H1 (cell line): ENCODE data around the gene ATP2C1. TPM values are rescaled to one million over a fixed set of nuclear protein-coding genes. Genes with fewer than 3 reads are reported as not detected.

Experiments used
- CTCF ChIA-PET: fragments of 300-600 bp; sonication (Branson Sonifier 250); formaldehyde crosslinking; loops from one replicate; lab custom pipeline; 2021; ENCODE audit not compliant: partially characterized antibody; lab: Charles Lee
- POLR2A ChIA-PET: fragments of 300-600 bp; sonication (Branson Sonifier 250); formaldehyde crosslinking; loops from one replicate; lab custom pipeline; 2021; ENCODE audit warnings: inconsistent platforms; ENCODE audit not compliant: partially characterized antibody; lab: Charles Lee
- DNase-seq, 2 experiments: peaks; one replicate each; pipeline versions ENCODE4 v3.0.0 to v3.0.0-alpha.2; 2010 to 2022; ENCODE audit warnings: low spot score in 2 of 2, low read depth in 1 of 2, mixed read lengths in 1 of 2
- FAIRE-seq: peaks from 2 replicates; lab custom pipeline; 2011; peaks lifted over from hg19 to GRCh38; lab: Jason Lieb, UNC
- H2AFZ ChIP-seq: 2 replicates; pipeline ENCODE4 v1.8.1; 2012; ENCODE audit warnings: low read length, inconsistent platforms
- H2AK5ac ChIP-seq: 2 replicates; pipeline ENCODE4 v1.6.1; 2013; ENCODE audit warnings: low read depth, low read length
- H2BK120ac ChIP-seq: replicated peaks from 2 replicates; pipeline ENCODE3; 2013; ENCODE audit warnings: low read depth, low read length, inconsistent platforms
- H2BK12ac ChIP-seq: 2 replicates; pipeline ENCODE4 v1.6.1; 2013; ENCODE audit warnings: low read depth, low read length
- H2BK15ac ChIP-seq: 2 replicates; pipeline ENCODE4 v1.6.1; 2013; ENCODE audit warnings: low read length
- H2BK20ac ChIP-seq: 2 replicates; pipeline ENCODE4 v1.6.1; 2013; ENCODE audit warnings: low read length
- H2BK5ac ChIP-seq: 2 replicates; pipeline ENCODE4 v1.6.1; 2013; ENCODE audit warnings: low read depth, low read length
- H3K14ac ChIP-seq: 2 replicates; pipeline ENCODE4 v1.6.1; 2013; ENCODE audit warnings: inconsistent platforms; ENCODE audit not compliant: insufficient read length
- H3K18ac ChIP-seq: 2 replicates; pipeline ENCODE4 v1.6.1; 2013; ENCODE audit warnings: low read length; ENCODE audit errors: extremely low read depth
- H3K23ac ChIP-seq: 2 replicates; pipeline ENCODE4 v1.6.1; 2013; ENCODE audit warnings: inconsistent platforms; ENCODE audit not compliant: insufficient read length
- H3K23me2 ChIP-seq: 2 replicates; pipeline ENCODE4 v1.6.1; 2013; ENCODE audit warnings: low read depth, low read length
- H3K27ac ChIP-seq: 2 replicates; pipeline ENCODE4 v1.6.1; 2011; ENCODE audit warnings: low read depth, low read length, inconsistent platforms
- H3K27me3 ChIP-seq, 4 experiments: replicated peaks in 1 of 4; 1 replicate in 1 of 4; 2 replicates in 3 of 4; pipeline versions ENCODE4 v1.6.1 to v1.8.1; 2011 to 2013; ENCODE audit warnings: low read length in 3 of 4, mild to moderate bottlenecking in 3 of 4, inconsistent platforms in 2 of 4, mixed read lengths in 2 of 4, moderate library complexity in 1 of 4; ENCODE audit not compliant: control insufficient read depth in 3 of 4, insufficient read depth in 3 of 4; ENCODE audit errors: extremely low read depth in 1 of 4
- H3K36me3 ChIP-seq, 4 experiments: 2 replicates each; pipeline versions ENCODE4 v1.6.1 to v1.8.1; 2011 to 2013; ENCODE audit warnings: mild to moderate bottlenecking in 4 of 4, low read length in 3 of 4, moderate library complexity in 2 of 4, control low read depth in 1 of 4, inconsistent platforms in 1 of 4; ENCODE audit not compliant: insufficient read depth in 4 of 4, control insufficient read depth in 2 of 4
- H3K4ac ChIP-seq: replicated peaks from 2 replicates; pipeline ENCODE3; 2013; ENCODE audit warnings: low read length, low read depth, mixed read lengths, inconsistent platforms; ENCODE audit not compliant: insufficient read length
- H3K4me1 ChIP-seq, 4 experiments: replicated peaks in 1 of 4; 1 replicate in 1 of 4; 2 replicates in 3 of 4; pipeline versions ENCODE4 v1.6.1 to v1.8.1; 2011 to 2013; ENCODE audit warnings: low read length in 3 of 4, inconsistent platforms in 2 of 4, mixed read lengths in 1 of 4; ENCODE audit not compliant: insufficient read depth in 4 of 4, control insufficient read depth in 3 of 4
- H3K4me2 ChIP-seq, 2 experiments: 2 replicates each; pipeline versions ENCODE4 v1.6.1 to v1.8.1; 2011 to 2013; ENCODE audit warnings: low read depth in 2 of 2, low read length in 2 of 2, control low read depth in 1 of 2, inconsistent platforms in 1 of 2, mild to moderate bottlenecking in 1 of 2; ENCODE audit not compliant: insufficient read depth in 1 of 2
- H3K4me3 ChIP-seq, 4 experiments: fragments of 200-600, 300-600 bp in 1 of 4; sonication (generic), shearing (Covaris generic), sonication (Bioruptor Twin) in 1 of 4; 2 replicates each; pipeline versions ENCODE4 v1.5.1 to v1.8.1; 2011 to 2016; ENCODE audit warnings: low read length in 4 of 4, low read depth in 3 of 4, control low read depth in 2 of 4, inconsistent platforms in 2 of 4, mild to moderate bottlenecking in 2 of 4, mixed read lengths in 1 of 4, moderate library complexity in 1 of 4; ENCODE audit not compliant: insufficient read depth in 2 of 4; ENCODE audit errors: extremely low read depth in 1 of 4
- H3K56ac ChIP-seq: replicated peaks from 2 replicates; pipeline ENCODE3; 2013; ENCODE audit warnings: low read depth, mild to moderate bottlenecking, mixed read lengths, low read length, inconsistent platforms; ENCODE audit not compliant: insufficient read length
- H3K79me1 ChIP-seq: 2 replicates; pipeline ENCODE4 v1.6.1; 2013; ENCODE audit warnings: low read depth, low read length, control low read depth
- H3K79me2 ChIP-seq, 2 experiments: 2 replicates each; pipeline versions ENCODE4 v1.6.1 to v1.8.1; 2012 to 2013; ENCODE audit warnings: low read length in 2 of 2, mild to moderate bottlenecking in 2 of 2, inconsistent platforms in 1 of 2; ENCODE audit not compliant: insufficient read depth in 2 of 2, control insufficient read depth in 1 of 2
- H3K9ac ChIP-seq, 4 experiments: replicated peaks in 1 of 4; 1 replicate in 1 of 4; 2 replicates in 3 of 4; pipeline versions ENCODE4 v1.6.1 to v1.8.1; 2011 to 2013; ENCODE audit warnings: low read depth in 3 of 4, low read length in 3 of 4, control low read depth in 2 of 4, mild to moderate bottlenecking in 2 of 4, moderate library complexity in 2 of 4, inconsistent platforms in 1 of 4; ENCODE audit errors: extremely low read depth in 1 of 4
- H3K9me3 ChIP-seq, 2 experiments: 2 replicates each; pipeline versions ENCODE4 v1.6.1 to v1.8.1; 2012 to 2013; ENCODE audit warnings: mild to moderate bottlenecking in 2 of 2, moderate library complexity in 2 of 2, control low read depth in 1 of 2, inconsistent platforms in 1 of 2, low read depth in 1 of 2, low read length in 1 of 2, mixed read lengths in 1 of 2; ENCODE audit not compliant: insufficient read depth in 2 of 2
- H4K20me1 ChIP-seq, 2 experiments: replicated peaks in 1 of 2; 2 replicates each; pipeline versions ENCODE3 to v1.8.1; 2011 to 2013; ENCODE audit warnings: inconsistent platforms in 2 of 2, low read length in 2 of 2, mild to moderate bottlenecking in 1 of 2; ENCODE audit not compliant: insufficient read depth in 2 of 2, control insufficient read depth in 1 of 2
- H4K5ac ChIP-seq: 2 replicates; pipeline ENCODE4 v1.6.1; 2013; ENCODE audit warnings: low read length, low read depth, mixed read lengths, inconsistent platforms; ENCODE audit not compliant: insufficient read length
- H4K8ac ChIP-seq: 2 replicates; pipeline ENCODE4 v1.8.0; 2013; ENCODE audit warnings: mild to moderate bottlenecking, moderate library complexity, low read length, inconsistent platforms; ENCODE audit not compliant: insufficient read depth; ENCODE audit errors: extremely low read depth
- H4K91ac ChIP-seq: replicated peaks from 2 replicates; pipeline ENCODE3; 2013; ENCODE audit warnings: low read length, mixed read lengths, inconsistent platforms; ENCODE audit not compliant: insufficient read length
- NRF1 ChIP-seq: IDR thresholded peaks from 2 replicates; pipeline ENCODE4 v1.6.1; 2011; ENCODE audit warnings: mild to moderate bottlenecking, low read depth, low read length, improper control_type of control experiment
- polyA plus RNA-seq, 7 experiments: library from polyadenylated mRNA; depleted of rRNA in 3 of 7; stranded (reverse) in 5 of 7; unstranded in 2 of 7; fragments of >200 nt in 5 of 7; fragments of 200-250 nt in 2 of 7; gene quantifications; 1 replicate in 5 of 7; 2 replicates in 1 of 7; 4 replicates in 1 of 7; pipeline versions ENCODE4 v1.2.1 to v1.2.3, GENCODE V29; 2011 to 2013; ENCODE audit warnings: missing spikeins in 2 of 7, mixed read lengths in 2 of 7
- total RNA-seq: library from RNA; stranded (reverse); fragmentation: NEBNext Ultra II Directional; extraction: Animal tissue kit (Norgen Biotek cat#: 25700); gene quantifications from 2 replicates; pipeline ENCODE4 v1.2.1, GENCODE V29; 2021

ATP2C1 gene
- total and polyA plus RNA-seq, 2 of the 8 experiments (the other 6 are each of a cell fraction or from before 2014, with no cell fraction given) = 50.7 to 68.5 TPM

DNA sequence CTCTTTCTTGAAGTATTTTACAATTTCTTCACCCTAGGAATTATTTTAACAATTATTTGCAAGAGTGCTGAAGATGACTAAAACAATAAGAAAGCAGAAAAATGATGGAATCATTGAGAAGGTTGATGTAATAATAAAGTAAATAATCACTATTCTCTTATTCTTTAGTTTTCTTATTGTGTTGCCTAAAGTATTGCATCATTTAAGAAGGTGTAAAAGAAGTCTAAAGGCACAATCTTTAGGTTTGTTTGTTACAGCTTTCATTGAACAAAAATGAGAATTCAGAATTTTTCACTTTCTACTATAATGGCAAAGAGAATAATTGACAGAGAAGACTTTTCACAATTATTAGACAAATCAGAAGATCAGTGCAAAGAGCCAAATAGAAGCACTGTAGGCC is 67.6 kb downstream of the ATP2C1 start:
- POLR2A ChIA-PET = no interaction called here
- no peak for TF ChIP-seq NRF1

More for the DNA sequence above, 67.6 kb downstream of the ATP2C1 start:
- H3K23ac ChIP-seq = no peak overlapping the region
- CTCF ChIA-PET = no interaction called here
- no peak overlapping the region for H2AFZ ChIP-seq
- no peak overlapping the region for H3K9ac ChIP-seq
- H2BK120ac ChIP-seq = no peak overlapping the region
- no peak overlapping the region for H2BK5ac ChIP-seq
- no peak overlapping the region for H3K4me3 ChIP-seq
- DNase-seq (no peak), FAIRE-seq (no peak)
- H3K79me2 ChIP-seq = no peaks in the 10 kb centered on the region
- no peak overlapping the region for H3K4ac ChIP-seq
- H3K27ac ChIP-seq = no peak overlapping the region
- H3K4me2 ChIP-seq = no peak overlapping the region
- H3K27me3 ChIP-seq = peaks cover 0 to 1% (median 0%) of the 10 kb centered on the region in 4 experiments; a peak in 1 of 7 replicates
- no peak overlapping the region for H2AK5ac ChIP-seq
- H3K14ac ChIP-seq = no peak overlapping the region
- H3K36me3 ChIP-seq = peaks cover 0 to 21% (median 6%) of the 10 kb centered on the region in 4 experiments; a peak in 5 of 8 replicates
- no peaks in the 10 kb centered on the region for H3K23me2 ChIP-seq
- no peak overlapping the region for H2BK15ac ChIP-seq
- peaks cover 0 to 2% (median 0%) of the 10 kb centered on the region in 4 experiments; a peak in 1 of 7 replicates for H3K4me1 ChIP-seq
- H2BK12ac ChIP-seq = no peak overlapping the region
- H4K8ac ChIP-seq = no peak overlapping the region
- no peak overlapping the region for H4K91ac ChIP-seq
- no peaks in the 10 kb centered on the region for H4K20me1 ChIP-seq
- no peak overlapping the region for H3K56ac ChIP-seq
- H3K79me1 ChIP-seq = no peaks in the 10 kb centered on the region
- H3K18ac ChIP-seq = no peak overlapping the region
- no peak overlapping the region for H4K5ac ChIP-seq
- no peaks in the 10 kb centered on the region for H3K9me3 ChIP-seq
- H2BK20ac ChIP-seq = no peak overlapping the region
